Liver (tissue), 9 donors: ENCODE results near the gene APOL2. TPM values are rescaled to one million over a fixed set of nuclear protein-coding genes. Genes with fewer than 3 reads are reported as not detected.

Experiments
- DNase-seq: peaks from one replicate; pipeline ENCODE4 v3.0.0-alpha.2; 2017; ENCODE audit warnings: low spot score
- H3K27ac ChIP-seq, 2 donors: one replicate each; pipeline ENCODE4 v1.7.0; 2013; ENCODE audit warnings: inconsistent platforms in 2 of 2, low read length in 2 of 2, control low read depth in 1 of 2, low read depth in 1 of 2, mild to moderate bottlenecking in 1 of 2
- H3K27me3 ChIP-seq, 4 donors: one replicate each; pipeline versions ENCODE4 v1.6.1 to v1.7.0; 2013; ENCODE audit warnings: low read length in 3 of 4, inconsistent platforms in 1 of 4, mild to moderate bottlenecking in 1 of 4, moderate library complexity in 1 of 4; ENCODE audit not compliant: control insufficient read depth in 4 of 4, insufficient read depth in 4 of 4
- H3K36me3 ChIP-seq, 4 donors: one replicate each; pipeline versions ENCODE4 v1.6.1 to v1.7.0; 2013; ENCODE audit warnings: low read length in 3 of 4, mild to moderate bottlenecking in 3 of 4, low read depth in 1 of 4, moderate library complexity in 1 of 4; ENCODE audit not compliant: control insufficient read depth in 4 of 4, insufficient read depth in 3 of 4
- H3K4me1 ChIP-seq, 4 donors: one replicate each; pipeline versions ENCODE4 v1.6.1 to v1.7.0; 2013; ENCODE audit warnings: low read length in 3 of 4, mild to moderate bottlenecking in 3 of 4, moderate library complexity in 1 of 4; ENCODE audit not compliant: control insufficient read depth in 4 of 4, insufficient read depth in 4 of 4
- H3K4me3 ChIP-seq, 3 donors: one replicate each; pipeline versions ENCODE4 v1.6.1 to v1.7.0; 2013; ENCODE audit warnings: low read length in 3 of 3, control low read depth in 1 of 3, low read depth in 1 of 3, mild to moderate bottlenecking in 1 of 3
- H3K9ac ChIP-seq, 2 donors: one replicate each; pipeline ENCODE4 v1.7.0; 2013; ENCODE audit warnings: low read length in 2 of 2, mild to moderate bottlenecking in 2 of 2, moderate library complexity in 2 of 2, control low read depth in 1 of 2, low read depth in 1 of 2
- H3K9me3 ChIP-seq, 4 donors: one replicate each; pipeline versions ENCODE4 v1.6.1 to v1.7.0; 2013; ENCODE audit warnings: low read length in 3 of 4; ENCODE audit not compliant: control insufficient read depth in 4 of 4
- ATF3 ChIP-seq: IDR thresholded peaks from 2 replicates; pipeline ENCODE4 v1.6.1; 2016; ENCODE audit warnings: antibody characterized with exemption
- CTCF ChIP-seq: fragments of 150-350 bp; IDR thresholded peaks from 2 replicates; pipeline ENCODE4 v1.5.1; 2017; ENCODE audit warnings: improper control_type of control experiment, low read depth, low read length; ENCODE audit not compliant: missing input control
- EGR1 ChIP-seq, 2 donors: IDR thresholded peaks; 2 replicates each; pipeline ENCODE4 v1.6.1; 2016 to 2018; ENCODE audit warnings: antibody characterized with exemption in 2 of 2, low read depth in 2 of 2
- FOXA1 ChIP-seq: IDR thresholded peaks from 2 replicates; pipeline ENCODE4 v1.6.1; 2016; ENCODE audit warnings: antibody characterized with exemption
- FOXA2 ChIP-seq: IDR thresholded peaks from 2 replicates; pipeline ENCODE4 v1.6.1; 2016; ENCODE audit warnings: antibody characterized with exemption
- GABPA ChIP-seq, 2 donors: IDR thresholded peaks in 1 of 2; conservative IDR thresholded peaks in 1 of 2; 2 replicates each; pipeline ENCODE4 v1.6.1; 2016; ENCODE audit warnings: antibody characterized with exemption in 2 of 2, mild to moderate bottlenecking in 1 of 2, moderate library complexity in 1 of 2
- HNF4A ChIP-seq, 2 donors: conservative IDR thresholded peaks; 2 replicates each; pipeline ENCODE4 v1.6.1; 2016; ENCODE audit warnings: antibody characterized with exemption in 2 of 2, mild to moderate bottlenecking in 2 of 2
- HNF4G ChIP-seq: IDR thresholded peaks from 2 replicates; pipeline ENCODE4 v1.6.1; 2016; ENCODE audit warnings: antibody characterized with exemption
- JUND ChIP-seq, 2 donors: IDR thresholded peaks; 2 replicates each; pipeline ENCODE4 v1.6.1; 2016; ENCODE audit warnings: antibody characterized with exemption in 2 of 2
- MAX ChIP-seq: IDR thresholded peaks from 2 replicates; pipeline ENCODE4 v1.6.1; 2016; ENCODE audit warnings: antibody characterized with exemption
- NR2F2 ChIP-seq: IDR thresholded peaks from 2 replicates; pipeline ENCODE4 v1.6.1; 2016; ENCODE audit warnings: antibody characterized with exemption
- RAD21 ChIP-seq, 2 donors: IDR thresholded peaks; 2 replicates each; pipeline ENCODE4 v1.6.1; 2016; ENCODE audit warnings: antibody characterized with exemption in 2 of 2, mild to moderate bottlenecking in 2 of 2
- REST ChIP-seq: IDR thresholded peaks from 2 replicates; pipeline ENCODE4 v1.6.1; 2016; ENCODE audit warnings: antibody characterized with exemption, mild to moderate bottlenecking
- RXRA ChIP-seq, 2 donors: IDR thresholded peaks; 2 replicates each; pipeline ENCODE4 v1.6.1; 2017 to 2018; ENCODE audit warnings: antibody characterized with exemption in 2 of 2, mild to moderate bottlenecking in 1 of 2
- SP1 ChIP-seq: IDR thresholded peaks from 2 replicates; pipeline ENCODE4 v1.6.1; 2018; ENCODE audit warnings: antibody characterized with exemption, mild to moderate bottlenecking
- TAF1 ChIP-seq: conservative IDR thresholded peaks from 2 replicates; pipeline ENCODE4 v1.6.1; 2016; ENCODE audit warnings: antibody characterized with exemption, mild to moderate bottlenecking
- YY1 ChIP-seq: IDR thresholded peaks from 2 replicates; pipeline ENCODE4 v1.6.1; 2016; ENCODE audit warnings: antibody characterized with exemption, mild to moderate bottlenecking
- WGBS: extraction: QIAGEN DNeasy Blood & Tissue Kit; methylation state at CpG from one replicate; pipeline ENCODE4 v1.1.7; 2013; 5-methylcytosine and 5-hydroxymethylcytosine counted together
- polyA plus RNA-seq, 2 donors: library from polyadenylated mRNA; stranded (reverse) in 1 of 2; unstranded in 1 of 2; fragments of 200-250 nt in 1 of 2; fragments of >200 nt in 1 of 2; fragmentation: Nextera tagmentation in 1 of 2; extraction: Ambion mirVana in 1 of 2; gene quantifications; one replicate each; pipeline versions ENCODE4 v1.2.1 to v1.2.3, GENCODE V29; 2013 to 2015
- total RNA-seq, 2 donors: library from RNA; depleted of rRNA; stranded (reverse); fragments of >200 nt; gene quantifications; one replicate each; pipeline ENCODE4 v1.2.3, GENCODE V29; 2014
- donor health status: healthy.
- donor health status: healthy.
- donor health status: healthy.
- donor health status: healthy.
- donor health status: healthy.

The APOL2 gene
- total and polyA plus RNA-seq, 4 donors, result 14.3 to 77.2 (median 21.7) TPM

GRCh38 chr22:36213586-36213985 lies 25.7 kb downstream of the APOL2 start:
- Histone ChIP-seq H3K27me3 (no peaks in the 10 kb centered on the region), H3K4me1 (peaks cover 3 to 25% (median 21%) of the 10 kb centered on the region in 4 donors), H3K4me3 (no peak overlapping the region), H3K36me3 (no peaks in the 10 kb centered on the region), H3K27ac (no peak overlapping the region), H3K9me3 (no peaks in the 10 kb centered on the region), H3K9ac (no peak overlapping the region)
- TF ChIP-seq TAF1 (no peak), FOXA2 (no peak), ATF3 (no peak), RAD21 (IDR thresholded peaks at IDR 0.05) (no peak), FOXA1 (no peak), MAX (no peak), EGR1 (IDR thresholded peaks at IDR 0.05; ENCODE audit: low read depth in 2 of 2) (no peak), CTCF (no peak), HNF4G (no peak), JUND (IDR thresholded peaks at IDR 0.05) (no peak), NR2F2 (no peak), YY1 (no peak), RXRA (IDR thresholded peaks at IDR 0.05) (no peak), GABPA (IDR thresholded peaks at IDR 0.05 in 1 of 2, conservative IDR thresholded peaks at IDR 0.05 in 1 of 2) (no peak), HNF4A (conservative IDR thresholded peaks at IDR 0.05) (no peak), SP1 (no peak)
- DNase-seq, result no peak
- WGBS, result 90% methylated on average over 4 of the region's 4 CpGs

GRCh38 chr22:36212901-36213300 lies 26.4 kb downstream of the APOL2 start:
- no peaks in the 10 kb centered on the region for H3K27me3 ChIP-seq
- TF ChIP-seq REST, result no peak
- peak; percentile 23 to 38 for TF ChIP-seq HNF4A (conservative IDR thresholded peaks at IDR 0.05)
- TF ChIP-seq JUND (IDR thresholded peaks at IDR 0.05), result no peak
- TF ChIP-seq EGR1 (IDR thresholded peaks at IDR 0.05; ENCODE audit: low read depth in 2 of 2), result no peak
- no peak for TF ChIP-seq MAX
- H3K9ac ChIP-seq, result no peak overlapping the region
- H3K27ac ChIP-seq, result no peak overlapping the region
- DNase-seq, result peak; percentile 46
- H3K4me1 ChIP-seq, result peaks cover 3 to 31% (median 24%) of the 10 kb centered on the region in 4 donors
- no peaks in the 10 kb centered on the region for H3K36me3 ChIP-seq
- no peak overlapping the region for H3K4me3 ChIP-seq
- H3K9me3 ChIP-seq, result no peaks in the 10 kb centered on the region
